HG02678 (cell line): ENCODE results near the gene TNFSF18.

Experiments
- ATAC-seq: cut with Tn5 transposase; IDR thresholded peaks from one replicate; pipeline ENCODE4 v1.9.1; 2021; ENCODE audit warnings: mild to moderate bottlenecking, moderate library complexity; ENCODE audit not compliant: unreplicated experiment

TNFSF18 gene

DNA sequence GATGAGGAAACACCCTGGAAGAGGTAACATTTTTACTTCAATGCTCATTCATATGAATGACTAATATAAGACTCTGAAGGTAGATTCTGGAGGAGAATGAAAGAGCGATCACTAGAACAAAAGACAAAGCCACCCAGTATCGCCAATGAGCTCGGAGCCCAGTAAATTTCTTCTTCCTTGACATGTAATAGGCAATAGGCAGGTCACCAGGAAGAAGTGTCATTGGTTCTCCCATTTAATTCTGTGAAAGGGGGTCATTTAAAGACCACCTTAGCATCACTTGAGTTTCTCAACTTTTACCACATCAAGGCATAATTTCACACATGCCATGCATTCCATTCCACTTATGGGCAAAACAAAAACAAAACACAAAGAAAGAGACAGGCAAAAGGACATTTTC lies 7.9 kb downstream of the TNFSF18 start:
- ATAC-seq: no peak

DNA sequence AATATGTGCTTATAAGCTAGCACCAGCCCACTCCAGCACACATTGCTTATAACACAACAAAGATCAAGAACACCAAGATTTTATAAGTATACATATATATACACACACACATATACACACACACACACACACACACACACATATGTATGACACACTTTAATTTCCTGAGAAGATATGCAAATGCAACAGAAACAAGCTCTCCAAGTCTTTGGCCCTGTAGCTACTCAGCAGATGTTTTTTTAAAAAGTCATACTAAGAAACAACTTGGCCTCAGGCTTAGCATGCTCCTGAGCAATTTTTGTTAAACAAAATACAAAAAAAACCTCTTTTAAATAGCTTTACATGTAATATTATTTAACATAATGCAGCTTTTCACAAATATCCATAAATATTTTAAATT lies 11.1 kb downstream of the TNFSF18 start:
- no peak for ATAC-seq

DNA sequence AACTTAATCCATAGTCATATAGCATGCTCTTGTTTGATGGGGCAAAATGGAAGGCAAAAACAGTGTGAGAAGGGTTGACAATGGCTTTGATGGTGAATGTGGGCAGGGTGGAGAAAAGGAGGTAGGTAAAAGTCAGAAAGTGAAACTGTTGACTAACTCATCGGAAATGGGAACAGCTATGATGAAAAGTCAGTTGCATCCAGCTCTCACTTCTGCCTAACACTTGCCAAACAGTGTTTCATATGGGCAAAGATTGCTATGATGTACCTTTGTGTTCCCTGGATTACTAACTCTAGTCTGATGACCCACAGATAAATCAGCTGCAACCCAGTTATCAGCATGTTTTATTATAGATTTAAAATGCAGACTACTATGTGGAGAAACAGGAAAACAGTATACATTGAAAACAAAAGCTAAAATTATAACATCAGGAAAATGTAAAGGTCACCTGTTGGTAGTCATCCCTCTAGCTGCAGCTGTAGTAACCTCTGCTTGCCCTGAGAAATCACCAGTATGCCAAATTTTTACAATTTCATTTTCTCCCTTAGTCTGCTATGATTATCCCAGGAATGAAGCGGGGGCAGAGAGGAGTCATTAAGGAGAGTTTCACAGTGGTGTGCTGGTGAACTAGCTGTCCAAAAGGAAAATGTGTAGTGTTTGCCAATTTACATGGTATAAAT lies 11.7 kb downstream of the TNFSF18 start:
- no peak for ATAC-seq

DNA sequence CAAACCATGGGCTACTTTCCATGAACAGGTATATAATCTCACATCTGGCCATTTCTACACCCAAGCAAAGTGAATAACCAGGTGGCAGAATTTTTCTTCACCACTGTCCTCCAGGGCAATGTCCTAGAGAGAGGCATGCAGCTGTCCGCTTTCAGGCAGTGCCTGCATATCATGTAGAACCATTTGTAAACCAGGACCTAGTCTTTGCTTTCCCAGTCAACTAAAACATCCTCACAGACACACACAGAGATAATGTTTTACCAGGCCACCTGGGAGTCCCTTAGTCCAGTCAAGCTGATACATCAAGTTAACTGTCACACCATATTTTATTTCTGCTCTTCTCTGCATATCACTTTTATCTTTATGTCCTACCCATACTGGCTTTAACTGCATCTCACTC lies 26.2 kb downstream of the TNFSF18 start:
- ATAC-seq: no peak

DNA sequence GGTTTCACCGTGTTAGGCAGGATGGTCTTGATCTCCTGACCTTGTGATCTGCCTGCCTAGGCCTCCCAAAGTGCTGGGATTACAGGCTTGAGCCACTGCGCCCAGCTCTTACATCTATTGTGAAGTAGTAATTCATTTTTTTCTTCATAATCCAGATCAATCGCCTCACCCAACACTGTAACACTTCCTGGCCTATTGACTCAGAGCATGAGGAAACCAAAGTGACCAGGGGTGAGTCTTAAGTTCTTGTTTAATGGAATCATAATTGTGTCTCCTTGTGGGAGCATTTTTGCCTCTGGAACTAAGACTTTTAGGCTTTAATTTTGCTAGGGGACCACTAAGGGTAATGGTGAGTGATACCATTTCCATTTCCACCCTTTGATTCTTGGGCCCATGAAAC lies 27.4 kb downstream of the TNFSF18 start:
- no peak for ATAC-seq

- ATAC-seq: peak; percentile 91
Measured at GRCh38 chr1:173020138-173020750, 30.5 kb downstream of the TNFSF18 start.

DNA sequence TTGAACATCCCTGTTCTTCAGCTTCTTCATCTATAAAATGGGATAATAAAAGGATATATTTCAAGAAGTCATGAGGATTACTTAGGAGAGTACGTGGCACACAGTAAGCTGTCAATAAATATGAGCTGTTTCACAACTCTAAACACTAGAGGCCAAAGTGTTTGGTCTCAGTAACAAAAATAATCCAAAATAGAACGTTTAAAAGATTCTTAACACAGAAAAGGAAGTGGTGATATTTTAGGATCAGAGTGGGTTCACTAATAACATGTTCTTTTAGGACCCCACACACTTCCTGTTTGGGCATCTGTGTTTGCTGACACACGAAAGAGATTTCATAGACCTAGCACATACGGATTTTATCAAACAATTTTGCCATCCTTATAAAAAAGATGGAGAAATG lies 32.9 kb downstream of the TNFSF18 start:
- no peak for ATAC-seq

DNA sequence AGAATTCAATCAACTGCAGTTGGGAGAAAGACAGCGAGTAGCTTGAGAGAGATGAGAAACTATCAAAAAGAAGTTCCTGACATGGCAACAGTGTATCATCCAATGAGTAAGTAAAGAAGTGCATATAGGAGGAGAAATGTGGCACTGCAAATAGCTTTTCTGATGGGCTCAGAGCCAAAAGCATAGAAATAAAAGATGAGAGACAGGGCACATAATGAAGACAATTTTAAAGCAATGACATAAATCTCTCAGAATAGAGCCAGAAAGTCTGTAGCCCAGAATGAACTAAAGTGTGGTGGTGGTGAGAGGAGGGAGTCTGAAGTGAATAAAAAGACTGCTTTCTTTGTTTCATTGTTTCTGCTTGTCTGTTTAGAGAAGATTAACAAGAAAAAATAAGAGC lies 34.3 kb downstream of the TNFSF18 start:
- ATAC-seq: no peak

- ATAC-seq: no peak
Measured at GRCh38 chr1:173015629-173016028, 35.1 kb downstream of the TNFSF18 start.

DNA sequence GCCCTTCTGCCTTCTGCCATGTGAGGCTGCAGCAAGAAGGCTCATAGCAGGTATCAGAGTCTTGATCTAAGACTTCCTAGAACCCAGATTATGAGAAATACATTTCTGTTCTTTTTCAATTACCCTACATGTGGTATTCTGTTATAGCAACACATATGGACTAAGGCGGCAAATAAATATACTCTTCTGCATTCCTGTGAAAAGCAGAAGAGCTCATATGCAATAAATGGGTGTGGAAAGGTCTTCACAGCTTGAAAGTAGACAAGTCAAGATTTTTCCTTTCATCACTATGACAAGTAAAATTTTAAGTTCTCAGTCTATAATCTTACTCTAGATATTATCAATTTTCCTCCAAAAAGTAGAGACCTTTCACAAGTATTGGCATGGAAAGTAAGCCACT lies 36.6 kb downstream of the TNFSF18 start:
- no peak for ATAC-seq

DNA sequence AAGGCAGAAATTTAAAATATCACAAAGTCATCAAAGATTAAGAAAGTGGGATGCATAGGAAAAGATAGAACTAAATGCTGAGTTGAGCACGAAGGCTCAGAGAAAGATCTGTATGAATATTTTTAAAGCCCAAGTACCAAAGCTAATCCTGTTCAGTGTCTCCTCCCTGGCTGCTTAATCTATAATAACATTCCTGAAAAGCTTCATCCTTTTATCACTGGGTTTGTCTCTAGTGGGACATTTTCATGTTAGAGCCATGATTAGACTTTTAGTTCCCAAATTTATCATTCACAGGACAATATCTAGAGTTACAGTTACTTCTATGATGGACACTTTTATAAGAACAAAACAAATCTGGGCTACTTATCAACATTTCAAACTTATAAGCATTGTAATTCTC lies 38.6 kb downstream of the TNFSF18 start:
- no peak for ATAC-seq

GRCh38 chr1:173009597-173009996 lies 41.1 kb downstream of the TNFSF18 start:
- ATAC-seq: no peak

GRCh38 chr1:173005196-173005864 lies 45.4 kb downstream of the TNFSF18 start:
- ATAC-seq: no peak

GRCh38 chr1:173002891-173003838 lies 47.6 kb downstream of the TNFSF18 start:
- ATAC-seq: no peak

- no peak for ATAC-seq
Measured at GRCh38 chr1:172999349-172999748, 51.4 kb downstream of the TNFSF18 start.

GRCh38 chr1:172997941-172998361 lies 52.8 kb downstream of the TNFSF18 start:
- no peak for ATAC-seq

- ATAC-seq: no peak
Measured at GRCh38 chr1:172993640-172994039, 57.1 kb downstream of the TNFSF18 start.

DNA sequence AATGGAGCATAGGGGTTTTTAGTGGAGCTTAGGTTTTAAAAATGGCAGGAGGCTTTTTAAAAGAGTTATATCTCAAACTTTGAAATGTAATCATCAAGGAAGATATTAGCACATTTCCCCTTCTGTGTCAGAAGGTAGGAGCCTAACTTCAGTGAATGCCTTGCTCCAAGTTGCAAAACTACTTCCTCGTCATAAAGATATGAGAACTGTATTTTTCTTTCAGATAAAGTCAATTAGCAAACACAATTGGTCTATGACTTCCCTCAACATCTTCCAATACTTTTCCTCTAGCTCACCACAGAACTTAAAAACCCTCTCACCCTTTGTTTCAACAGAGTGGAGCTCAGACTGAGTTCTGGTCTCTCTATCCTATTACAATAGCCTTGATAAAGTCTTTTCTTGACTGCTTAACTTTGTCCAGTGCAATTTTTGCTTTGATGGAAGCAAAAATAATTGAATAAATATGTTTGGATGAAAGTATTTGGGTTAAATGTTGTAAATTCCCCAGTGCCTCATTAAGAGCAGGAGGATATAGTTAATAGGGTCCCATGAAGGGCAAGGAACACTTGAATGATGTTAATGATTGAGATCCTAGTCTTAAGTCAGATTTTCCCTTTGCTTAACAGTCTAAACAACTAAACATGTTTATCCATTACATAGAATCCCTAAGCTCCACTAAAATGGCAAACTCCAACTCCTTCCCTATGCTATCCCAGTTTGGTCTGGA lies 58.9 kb downstream of the TNFSF18 start:
- ATAC-seq: no peak

- ATAC-seq: no peak
Measured at GRCh38 chr1:172990598-172991215, 60.0 kb downstream of the TNFSF18 start.
